ENCODE results near the gene PBOV1.

Gene PBOV1

DNA sequence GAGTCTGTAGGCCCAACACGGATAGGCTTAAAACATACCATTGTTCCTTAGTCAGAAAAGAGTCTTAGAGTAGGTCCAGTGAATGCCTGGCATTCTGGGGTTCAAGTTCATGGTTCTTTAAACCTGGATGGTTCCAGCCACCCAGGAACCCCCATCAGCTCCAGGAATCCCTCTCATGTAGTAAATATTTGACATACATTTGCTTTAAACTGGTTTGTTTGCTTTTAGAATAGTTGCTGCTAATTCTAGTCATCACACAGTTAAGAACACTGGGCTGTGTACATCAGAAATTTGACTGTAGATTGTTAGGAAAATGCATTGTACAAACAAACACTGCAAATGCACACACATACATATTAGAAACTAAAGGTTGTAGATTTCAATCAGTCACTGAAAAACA is 30.6 kb upstream of the PBOV1 start:
- Histone ChIP-seq H3K36me3 (ENCODE audit: low read length) (no peaks in the 10 kb centered on the region), H3F3A (ENCODE audit: insufficient read depth) (no peaks in the 10 kb centered on the region), H3K27me3 (ENCODE audit: low read length) (no peaks in the 10 kb centered on the region), H4K20me1 (ENCODE audit: low read depth, low read length) (no peaks in the 10 kb centered on the region), H3K79me2 (ENCODE audit: insufficient read depth, low read length) (no peaks in the 10 kb centered on the region), H3K9me3 (ENCODE audit: insufficient read depth, low read length) (no peaks in the 10 kb centered on the region), H3K27ac (ENCODE audit: low read depth, low read length) (no peak overlapping the region), H3K9ac (ENCODE audit: low read length) (no peak overlapping the region), H3K9me2 (replicated peaks; ENCODE audit: insufficient read depth, low read length) (no peaks in the 10 kb centered on the region), H2AFZ (ENCODE audit: low read depth, low read length, severe bottlenecking) (no peak overlapping the region), H3K4me2 (ENCODE audit: low read depth, low read length, poor library complexity, severe bottlenecking) (no peak overlapping the region), H3K4me3 (ENCODE audit: insufficient read depth, low read length, poor library complexity, severe bottlenecking) (no peak overlapping the region)
- TF ChIP-seq, protein P1, sequence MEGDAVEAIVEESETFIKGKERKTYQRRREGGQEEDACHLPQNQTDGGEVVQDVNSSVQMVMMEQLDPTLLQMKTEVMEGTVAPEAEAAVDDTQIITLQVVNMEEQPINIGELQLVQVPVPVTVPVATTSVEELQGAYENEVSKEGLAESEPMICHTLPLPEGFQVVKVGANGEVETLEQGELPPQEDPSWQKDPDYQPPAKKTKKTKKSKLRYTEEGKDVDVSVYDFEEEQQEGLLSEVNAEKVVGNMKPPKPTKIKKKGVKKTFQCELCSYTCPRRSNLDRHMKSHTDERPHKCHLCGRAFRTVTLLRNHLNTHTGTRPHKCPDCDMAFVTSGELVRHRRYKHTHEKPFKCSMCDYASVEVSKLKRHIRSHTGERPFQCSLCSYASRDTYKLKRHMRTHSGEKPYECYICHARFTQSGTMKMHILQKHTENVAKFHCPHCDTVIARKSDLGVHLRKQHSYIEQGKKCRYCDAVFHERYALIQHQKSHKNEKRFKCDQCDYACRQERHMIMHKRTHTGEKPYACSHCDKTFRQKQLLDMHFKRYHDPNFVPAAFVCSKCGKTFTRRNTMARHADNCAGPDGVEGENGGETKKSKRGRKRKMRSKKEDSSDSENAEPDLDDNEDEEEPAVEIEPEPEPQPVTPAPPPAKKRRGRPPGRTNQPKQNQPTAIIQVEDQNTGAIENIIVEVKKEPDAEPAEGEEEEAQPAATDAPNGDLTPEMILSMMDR (IDR thresholded peaks at IDR 0.05; ENCODE audit: insufficient read depth, low read length, poor library complexity, severe bottlenecking) = no peak
- TF ChIP-seq EZH2phosphoT487 (conservative IDR thresholded peaks at IDR 0.05; ENCODE audit: low read length) = no peak

DNA sequence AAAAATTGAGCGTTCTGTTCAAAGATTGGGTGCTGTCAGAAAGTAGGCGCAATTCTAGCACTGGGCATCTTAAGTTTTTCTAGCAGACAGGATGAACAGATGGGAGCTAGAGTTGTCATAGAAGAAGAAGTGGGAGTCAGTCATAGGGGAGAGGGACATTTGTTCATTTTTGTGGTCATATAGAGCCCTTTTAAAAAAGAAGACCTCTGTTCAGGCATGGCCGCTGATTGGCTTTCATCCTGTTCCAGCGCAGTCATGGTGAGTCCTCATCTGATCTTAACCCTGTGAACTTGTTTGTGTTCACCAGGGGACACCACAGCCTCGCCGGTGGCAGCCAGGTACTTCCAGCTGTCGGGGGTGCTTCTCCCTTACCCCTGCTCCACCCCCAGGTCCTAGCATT is 29.7 kb upstream of the PBOV1 start:
- no peak overlapping the region for H3K27ac ChIP-seq (ENCODE audit: low read depth, low read length)
- no peak for TF ChIP-seq EZH2phosphoT487 (conservative IDR thresholded peaks at IDR 0.05; ENCODE audit: low read length)
- TF ChIP-seq, protein P1 (IDR thresholded peaks at IDR 0.05; ENCODE audit: insufficient read depth, low read length, poor library complexity, severe bottlenecking) = no peak

DNA sequence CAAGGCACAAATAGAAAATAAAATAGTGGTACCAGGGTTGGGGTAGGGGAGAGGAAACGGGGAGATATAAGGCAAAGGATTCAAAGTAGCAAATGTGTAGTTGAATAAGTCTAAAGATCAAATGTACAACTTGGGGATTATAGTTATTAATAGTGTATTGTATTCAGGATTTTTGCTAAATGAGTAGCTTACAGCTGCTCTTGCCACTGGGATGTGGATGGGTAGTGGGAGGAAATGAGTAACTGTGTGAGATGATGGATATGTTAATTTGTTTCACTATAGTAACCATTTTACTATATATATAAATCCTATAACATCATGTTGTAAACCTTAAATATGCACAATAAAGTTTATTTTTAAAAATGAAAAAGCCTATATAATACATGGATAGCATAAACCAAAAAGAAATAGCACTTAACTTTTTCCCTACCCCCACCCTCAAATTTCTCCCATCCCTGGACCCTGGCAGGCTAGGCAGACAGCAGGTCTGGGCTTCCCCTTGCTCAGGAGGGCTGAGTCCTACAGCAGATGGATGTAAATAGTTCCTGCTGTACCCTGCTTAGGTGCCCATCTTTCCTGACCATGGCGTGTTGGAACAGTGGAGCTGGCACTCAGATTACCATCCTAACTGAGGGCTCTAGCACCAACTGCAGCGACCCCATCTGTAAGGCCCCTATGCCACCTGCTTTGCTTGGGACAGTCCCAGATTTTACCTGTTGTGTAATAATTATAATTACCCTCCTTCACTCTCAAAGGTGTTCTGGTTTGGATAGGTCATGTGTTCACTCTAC is 28.6 kb upstream of the PBOV1 start:
- Histone ChIP-seq H3K36me3 (ENCODE audit: low read length) (no peaks in the 10 kb centered on the region), H3K9me3 (ENCODE audit: insufficient read depth, low read length) (no peaks in the 10 kb centered on the region), H3K9me2 (replicated peaks; ENCODE audit: insufficient read depth, low read length) (no peaks in the 10 kb centered on the region), H3K9ac (ENCODE audit: low read length) (no peak overlapping the region), H2AFZ (ENCODE audit: low read depth, low read length, severe bottlenecking) (no peak overlapping the region), H3K79me2 (ENCODE audit: insufficient read depth, low read length) (no peaks in the 10 kb centered on the region), H3K4me3 (ENCODE audit: insufficient read depth, low read length, poor library complexity, severe bottlenecking) (no peak overlapping the region), H3K4me2 (ENCODE audit: low read depth, low read length, poor library complexity, severe bottlenecking) (no peak overlapping the region), H3K27ac (ENCODE audit: low read depth, low read length) (no peak overlapping the region), H3K27me3 (ENCODE audit: low read length) (no peaks in the 10 kb centered on the region), H3F3A (ENCODE audit: insufficient read depth) (no peaks in the 10 kb centered on the region), H4K20me1 (ENCODE audit: low read depth, low read length) (no peaks in the 10 kb centered on the region)
- TF ChIP-seq EZH2phosphoT487 (conservative IDR thresholded peaks at IDR 0.05; ENCODE audit: low read length) = no peak
- TF ChIP-seq, protein P1 (IDR thresholded peaks at IDR 0.05; ENCODE audit: insufficient read depth, low read length, poor library complexity, severe bottlenecking) = no peak

More for the DNA sequence above, 29.7 kb upstream of the PBOV1 start:
- Histone ChIP-seq H3K9me2 (replicated peaks; ENCODE audit: insufficient read depth, low read length) (no peaks in the 10 kb centered on the region), H3K27me3 (ENCODE audit: low read length) (no peaks in the 10 kb centered on the region), H3K9me3 (ENCODE audit: insufficient read depth, low read length) (no peaks in the 10 kb centered on the region), H3F3A (ENCODE audit: insufficient read depth) (no peaks in the 10 kb centered on the region), H3K9ac (ENCODE audit: low read length) (no peak overlapping the region), H4K20me1 (ENCODE audit: low read depth, low read length) (no peaks in the 10 kb centered on the region), H3K4me2 (ENCODE audit: low read depth, low read length, poor library complexity, severe bottlenecking) (no peak overlapping the region), H2AFZ (ENCODE audit: low read depth, low read length, severe bottlenecking) (no peak overlapping the region), H3K36me3 (ENCODE audit: low read length) (no peaks in the 10 kb centered on the region), H3K79me2 (ENCODE audit: insufficient read depth, low read length) (no peaks in the 10 kb centered on the region), H3K4me3 (ENCODE audit: insufficient read depth, low read length, poor library complexity, severe bottlenecking) (no peak overlapping the region)
